CD14-positive monocyte (primary cell): Measurements from ENCODE around the gene OXTR. TPM values are rescaled to one million over a fixed set of nuclear protein-coding genes. Genes with fewer than 3 reads are reported as not detected.

Experiments
- DNase-seq, 3 donors: peaks; one replicate each; pipeline ENCODE4 v3.0.0-alpha.2; 2011 to 2022
- H2AFZ ChIP-seq: 2 replicates; pipeline ENCODE4 v1.6.0; 2012; ENCODE audit warnings: mild to moderate bottlenecking, low read depth, low read length, inconsistent platforms; ENCODE audit not compliant: insufficient read depth, poor library complexity, severe bottlenecking
- H3K27ac ChIP-seq, 2 donors: 1 replicate in 1 of 2; 2 replicates in 1 of 2; pipeline ENCODE4 v1.5.1; 2012 to 2013; ENCODE audit warnings: low read length in 2 of 2, control low read depth in 1 of 2, inconsistent platforms in 1 of 2, low read depth in 1 of 2, mild to moderate bottlenecking in 1 of 2
- H3K27me3 ChIP-seq, 2 donors: one replicate each; pipeline versions ENCODE4 v1.6.0 to v1.6.1; 2011 to 2013; ENCODE audit warnings: low read length in 2 of 2; ENCODE audit not compliant: control insufficient read depth in 2 of 2, insufficient read depth in 2 of 2
- H3K36me3 ChIP-seq, 2 donors: replicated peaks in 1 of 2; 1 replicate in 1 of 2; 2 replicates in 1 of 2; pipeline versions ENCODE4 v1.5.1 to v1.6.1; 2012 to 2013; ENCODE audit warnings: low read length in 2 of 2, control low read depth in 1 of 2, inconsistent platforms in 1 of 2, mild to moderate bottlenecking in 1 of 2; ENCODE audit not compliant: insufficient read depth in 2 of 2, control insufficient read depth in 1 of 2
- H3K4me1 ChIP-seq, 2 donors: 1 replicate in 1 of 2; 2 replicates in 1 of 2; pipeline versions ENCODE4 v1.5.1 to v1.6.1; 2012 to 2013; ENCODE audit warnings: low read length in 2 of 2, control low read depth in 1 of 2, inconsistent platforms in 1 of 2, mild to moderate bottlenecking in 1 of 2, moderate library complexity in 1 of 2; ENCODE audit not compliant: insufficient read depth in 2 of 2, control insufficient read depth in 1 of 2
- H3K4me2 ChIP-seq: replicated peaks from 2 replicates; pipeline ENCODE3; 2012; ENCODE audit warnings: low read length, moderate library complexity, mild to moderate bottlenecking; ENCODE audit not compliant: poor library complexity, severe bottlenecking; ENCODE audit errors: extremely low read depth
- H3K4me3 ChIP-seq, 3 experiments: fragments of 200-600 bp in 1 of 3; sonication (generic) in 1 of 3; replicated peaks in 1 of 3; 1 replicate in 2 of 3; 2 replicates in 1 of 3; pipeline ENCODE4 v1.5.1; 2011 to 2013; ENCODE audit warnings: low read length in 3 of 3, mild to moderate bottlenecking in 3 of 3, control low read depth in 2 of 3, low read depth in 2 of 3, inconsistent platforms in 1 of 3, moderate library complexity in 1 of 3
- H3K79me2 ChIP-seq: 2 replicates; pipeline ENCODE4 v1.6.0; 2012; ENCODE audit warnings: mild to moderate bottlenecking, control low read depth, inconsistent platforms, low read length, moderate library complexity; ENCODE audit not compliant: insufficient read depth
- H3K9ac ChIP-seq: 2 replicates; pipeline ENCODE4 v1.6.0; 2017; ENCODE audit warnings: low read length, mild to moderate bottlenecking; ENCODE audit not compliant: insufficient read depth, poor library complexity, severe bottlenecking
- H3K9me3 ChIP-seq, 2 donors: replicated peaks in 1 of 2; 1 replicate in 1 of 2; 2 replicates in 1 of 2; pipeline versions ENCODE4 v1.5.1 to v1.6.1; 2012 to 2013; ENCODE audit warnings: low read length in 2 of 2, control low read depth in 1 of 2; ENCODE audit not compliant: control insufficient read depth in 1 of 2, insufficient read depth in 1 of 2
- H4K20me1 ChIP-seq: 2 replicates; pipeline ENCODE4 v1.6.0; 2012; ENCODE audit warnings: mild to moderate bottlenecking, low read length, control low read depth, moderate library complexity; ENCODE audit not compliant: insufficient read depth
- H3K27ac Mint-ChIP-seq, 7 donors: one replicate each; pipeline ENCODE4 v1.8.0; 2020; ENCODE audit warnings: mild to moderate bottlenecking in 7 of 7, mixed read lengths in 7 of 7, moderate library complexity in 6 of 7, inconsistent platforms in 2 of 7
- H3K27me3 Mint-ChIP-seq, 3 donors: one replicate each; pipeline ENCODE4 v1.8.0; 2021 to 2022; ENCODE audit warnings: low read depth in 3 of 3, mild to moderate bottlenecking in 3 of 3, mixed read lengths in 3 of 3, moderate library complexity in 3 of 3, inconsistent platforms in 1 of 3
- H3K36me3 Mint-ChIP-seq, 2 donors: one replicate each; pipeline ENCODE4 v1.8.0; 2020; ENCODE audit warnings: mixed read lengths in 2 of 2, inconsistent platforms in 1 of 2, mild to moderate bottlenecking in 1 of 2
- H3K4me1 Mint-ChIP-seq: one replicate; pipeline ENCODE4 v1.8.0; 2020; ENCODE audit warnings: mild to moderate bottlenecking, mixed read lengths
- H3K4me3 Mint-ChIP-seq, 2 donors: one replicate each; pipeline ENCODE4 v1.8.0; 2020; ENCODE audit warnings: mild to moderate bottlenecking in 2 of 2, mixed read lengths in 2 of 2, moderate library complexity in 1 of 2
- H3K9me3 Mint-ChIP-seq, 7 donors: one replicate each; pipeline ENCODE4 v1.8.0; 2020 to 2022; ENCODE audit warnings: mixed read lengths in 7 of 7, mild to moderate bottlenecking in 6 of 7, moderate library complexity in 6 of 7, inconsistent platforms in 2 of 7
- CTCF ChIP-seq: fragments of 200-600 bp; IDR thresholded peaks from one replicate; pipeline ENCODE4 v1.8.0; 2022; ENCODE audit warnings: antibody characterized with exemption, mild to moderate bottlenecking
- WGBS: methylation state at CpG from one replicate; pipeline ENCODE4 v1.1.5; 2013; ENCODE audit warnings: missing lambda C conversion rate; ENCODE audit not compliant: insufficient coverage; 5-methylcytosine and 5-hydroxymethylcytosine counted together
- intact Hi-C, 2 donors: fragments of 100-400 bp; cut with micrococcal nuclease; formaldehyde crosslinking; loops; one replicate each; pipeline versions ENCODE4 v1.15.0 to v1.15.1; 2023
- polyA plus RNA-seq, 3 donors: library from polyadenylated mRNA; depleted of rRNA in 1 of 3; unstranded in 2 of 3; stranded (reverse) in 1 of 3; fragments of 300-500 nt in 2 of 3; fragments of >200 nt in 1 of 3; fragmentation: Illumina TruSeq in 2 of 3; gene quantifications; 1 replicate in 2 of 3; 2 replicates in 1 of 3; pipeline ENCODE4 v1.2.3, GENCODE V29; 2012 to 2021

The OXTR gene
- polyA plus RNA-seq, 3 donors: 0.03 to 0.07 TPM; not detected in 1

GRCh38 chr3:8732413-8732812, 37.0 kb downstream of the OXTR start:
- Mint-ChIP-seq H3K4me1 (no peaks in the 10 kb centered on the region), H3K27ac (no peak overlapping the region), H3K4me3 (no peak overlapping the region), H3K36me3 (no peaks in the 10 kb centered on the region), H3K27me3 (peaks cover 2 to 7% (median 6%) of the 10 kb centered on the region in 3 donors), H3K9me3 (peaks cover 0 to 8% (median 4%) of the 10 kb centered on the region in 7 donors)
- no peaks in the 10 kb centered on the region for H4K20me1 ChIP-seq
- no peaks in the 10 kb centered on the region for H3K4me1 ChIP-seq
- no peak for DNase-seq
- 80% methylated on average over 2 of the region's 4 CpGs for WGBS
- no peak overlapping the region for H3K9ac ChIP-seq
- intact Hi-C loops: no loop called here
- H3K4me3 ChIP-seq: no peak overlapping the region
- no peak for TF ChIP-seq CTCF
- no peaks in the 10 kb centered on the region for H3K27me3 ChIP-seq
- H3K27ac ChIP-seq: no peak overlapping the region
- no peaks in the 10 kb centered on the region for H3K79me2 ChIP-seq
- no peak overlapping the region for H2AFZ ChIP-seq
- no peaks in the 10 kb centered on the region for H3K9me3 ChIP-seq
- no peak overlapping the region for H3K4me2 ChIP-seq
- no peaks in the 10 kb centered on the region for H3K36me3 ChIP-seq

- H3K36me3 Mint-ChIP-seq: no peaks in the 10 kb centered on the region
- H3K4me2 ChIP-seq: no peak overlapping the region
- no peak overlapping the region for H3K4me3 Mint-ChIP-seq
- TF ChIP-seq CTCF: no peak
- no peak for DNase-seq
- H3K4me3 ChIP-seq: no peak overlapping the region
- no peak overlapping the region for H3K27ac Mint-ChIP-seq
- no peaks in the 10 kb centered on the region for H3K27me3 ChIP-seq
- peaks cover 2 to 5% (median 2%) of the 10 kb centered on the region in 3 donors for H3K27me3 Mint-ChIP-seq
- intact Hi-C loops: no loop called here
- H3K36me3 ChIP-seq: no peaks in the 10 kb centered on the region
- no peak overlapping the region for H3K27ac ChIP-seq
- no peaks in the 10 kb centered on the region for H3K4me1 ChIP-seq
- H3K9me3 ChIP-seq: peaks cover 0 to 7% of the 10 kb centered on the region in 2 donors
- H3K9me3 Mint-ChIP-seq: peaks cover 1 to 16% (median 7%) of the 10 kb centered on the region in 7 donors
- WGBS: no CpG with 5 or more reads among the region's 3 CpGs
- no peaks in the 10 kb centered on the region for H3K4me1 Mint-ChIP-seq
- H3K79me2 ChIP-seq: no peaks in the 10 kb centered on the region
- H3K9ac ChIP-seq: no peak overlapping the region
- no peak overlapping the region for H2AFZ ChIP-seq
- H4K20me1 ChIP-seq: no peaks in the 10 kb centered on the region
Measured at GRCh38 chr3:8730656-8731055, 38.8 kb downstream of the OXTR start.
